ENCODE data around the gene LRP11.
"Not testable (repeated sequence)": the region's sequence is repeated elsewhere in the genome, so short reads cannot be mapped to it uniquely, and the experiment has no call there.

LRP11 gene
- total RNA-seq: 0.24 to 1.3 (median 0.90) reads per million in 4 experiments

DNA sequence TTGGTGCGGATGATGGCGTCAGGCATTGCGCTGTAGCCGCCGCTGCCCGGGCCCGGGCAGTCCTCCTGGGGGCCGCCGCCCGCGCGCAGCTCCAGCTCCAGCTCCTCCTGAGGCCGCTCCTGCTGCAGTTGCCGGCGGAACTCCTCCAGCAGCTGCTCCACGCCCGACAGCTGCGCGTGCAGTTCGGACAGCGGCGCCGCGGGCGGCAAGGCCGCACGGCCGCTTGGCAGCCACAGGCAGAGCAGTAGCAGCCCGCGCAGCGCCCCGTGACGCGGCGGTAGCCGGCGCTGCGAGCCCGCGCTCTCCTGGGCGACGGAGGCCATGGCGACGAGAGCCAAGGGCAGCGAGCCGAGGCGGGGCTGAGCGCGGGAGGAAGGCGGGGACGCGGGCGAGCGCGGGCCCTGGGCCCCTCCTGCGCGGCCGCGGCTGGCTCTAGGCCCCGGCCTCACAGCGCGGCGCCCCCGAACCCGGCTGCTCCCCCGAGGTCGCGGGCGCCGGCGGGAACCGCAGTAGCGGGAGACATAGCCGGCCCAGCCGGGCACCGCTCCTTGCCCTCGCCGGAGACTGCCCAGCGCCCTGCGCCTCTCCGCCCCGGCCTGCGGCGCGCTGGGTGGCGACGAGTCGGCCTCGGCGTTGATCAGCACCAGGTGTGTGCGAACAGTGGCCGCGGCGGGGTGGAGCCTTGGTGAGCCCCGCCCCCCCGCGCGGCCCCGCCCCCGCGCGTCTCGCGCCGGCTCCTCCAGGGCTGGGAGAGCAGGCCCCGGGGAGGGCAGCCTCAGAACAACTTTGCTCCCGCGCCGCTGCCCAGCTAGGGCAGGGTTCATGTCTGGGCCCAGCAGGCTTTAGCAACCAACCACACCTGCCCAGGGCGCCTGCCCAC, at the start of gene LRP11:
TSS of gene LRP11 (minus strand) at position 662 of the 880 bp plus-strand sequence. CDS start at position 323, 339 bp downstream.
- peak; percentile 64 for DNase-seq

DNA sequence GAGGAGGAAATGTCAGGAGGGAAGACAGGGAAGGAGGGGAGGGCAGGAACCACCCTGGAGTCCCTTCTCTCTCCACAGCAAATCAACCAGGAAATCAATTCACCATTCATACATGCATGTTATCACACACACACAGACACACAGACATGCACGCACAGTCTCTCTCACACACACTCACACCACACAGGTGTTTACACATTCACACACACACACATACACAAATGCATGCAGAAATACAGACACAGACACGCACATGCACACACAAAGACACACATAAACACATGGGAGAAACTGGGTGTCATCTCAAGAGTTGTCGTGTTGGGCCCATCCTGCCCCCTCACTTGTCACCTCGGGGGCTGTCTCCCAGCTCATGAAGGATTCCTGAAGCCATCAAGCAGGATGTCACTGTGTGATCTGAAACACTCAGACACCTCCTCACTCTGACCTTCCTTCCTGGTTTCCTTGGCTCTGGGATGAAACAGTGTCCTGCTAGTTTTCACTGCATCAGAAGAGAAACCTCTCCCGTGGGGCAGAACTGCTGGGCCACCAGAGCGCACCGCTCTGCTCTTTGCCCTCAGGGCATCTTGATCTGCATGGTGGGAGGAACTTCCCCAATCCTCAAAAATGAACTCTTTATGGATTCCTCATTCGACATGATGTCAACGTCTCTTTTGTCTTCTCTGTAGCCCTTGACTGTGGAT, 49.5 kb upstream of the LRP11 start:
- DNase-seq: no peak

DNA sequence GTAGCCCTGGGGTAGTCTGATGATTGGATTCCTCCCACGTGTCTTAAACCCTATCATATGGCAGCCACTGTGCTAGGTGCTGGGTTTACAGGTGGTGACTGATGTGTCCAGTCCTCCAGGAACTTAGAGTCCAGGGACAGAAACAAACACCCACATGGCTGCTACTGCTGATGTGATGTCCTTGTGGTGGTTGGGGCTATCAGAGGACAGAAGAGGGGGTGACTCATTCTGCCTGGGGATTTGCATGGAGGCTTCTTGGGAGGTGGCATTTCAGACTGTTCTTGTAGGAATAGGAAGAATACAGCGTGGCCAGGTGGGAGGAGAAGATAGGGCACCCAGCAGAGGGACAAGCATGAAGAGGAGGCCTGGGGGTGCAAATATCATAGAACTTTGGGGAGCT, 48.9 kb upstream of the LRP11 start:
- DNase-seq: no peak

DNA sequence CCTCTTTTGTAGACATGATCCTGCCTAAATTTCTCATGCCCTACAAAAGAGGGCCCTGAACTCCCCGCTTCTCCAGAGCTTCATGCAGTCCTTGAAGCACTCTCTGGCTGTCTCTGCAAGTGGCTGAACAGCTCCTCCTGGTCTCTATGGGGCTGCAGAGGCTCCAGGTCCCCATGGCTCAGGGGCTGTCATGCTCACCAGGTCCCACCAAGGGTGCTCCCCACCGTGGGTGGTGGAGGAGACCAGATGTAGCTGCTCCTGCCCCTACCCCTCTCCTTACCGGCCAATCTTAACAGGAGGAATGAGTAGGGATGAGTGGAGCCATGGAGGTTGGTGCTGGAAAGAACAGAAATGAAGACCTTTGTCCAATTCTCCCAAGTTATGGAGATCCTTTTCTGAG, 48.5 kb upstream of the LRP11 start:
- not testable (repeated sequence) for DNase-seq

DNA sequence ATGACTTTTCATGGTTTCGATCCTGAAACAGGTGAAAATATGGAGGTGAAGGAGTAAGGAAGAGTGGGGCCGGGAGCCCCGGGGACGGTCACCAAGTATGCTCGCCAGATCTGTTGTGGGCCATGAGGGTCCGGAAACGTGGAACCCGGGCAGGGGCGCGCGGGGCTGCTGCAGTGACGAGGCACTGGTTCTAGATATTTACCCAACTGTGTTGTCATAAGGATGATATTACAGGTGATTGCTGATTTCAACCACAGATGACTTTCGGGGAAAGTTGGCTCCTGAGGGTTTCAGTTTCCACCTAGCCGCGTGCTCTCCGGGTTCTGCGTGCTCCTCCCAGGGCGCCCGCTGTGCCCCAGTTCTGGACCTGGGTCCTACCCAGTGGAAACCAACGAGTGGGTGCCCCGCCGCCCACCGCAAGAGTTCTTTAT, 46.6 kb upstream of the LRP11 start:
- DNase-seq: no peak

DNA sequence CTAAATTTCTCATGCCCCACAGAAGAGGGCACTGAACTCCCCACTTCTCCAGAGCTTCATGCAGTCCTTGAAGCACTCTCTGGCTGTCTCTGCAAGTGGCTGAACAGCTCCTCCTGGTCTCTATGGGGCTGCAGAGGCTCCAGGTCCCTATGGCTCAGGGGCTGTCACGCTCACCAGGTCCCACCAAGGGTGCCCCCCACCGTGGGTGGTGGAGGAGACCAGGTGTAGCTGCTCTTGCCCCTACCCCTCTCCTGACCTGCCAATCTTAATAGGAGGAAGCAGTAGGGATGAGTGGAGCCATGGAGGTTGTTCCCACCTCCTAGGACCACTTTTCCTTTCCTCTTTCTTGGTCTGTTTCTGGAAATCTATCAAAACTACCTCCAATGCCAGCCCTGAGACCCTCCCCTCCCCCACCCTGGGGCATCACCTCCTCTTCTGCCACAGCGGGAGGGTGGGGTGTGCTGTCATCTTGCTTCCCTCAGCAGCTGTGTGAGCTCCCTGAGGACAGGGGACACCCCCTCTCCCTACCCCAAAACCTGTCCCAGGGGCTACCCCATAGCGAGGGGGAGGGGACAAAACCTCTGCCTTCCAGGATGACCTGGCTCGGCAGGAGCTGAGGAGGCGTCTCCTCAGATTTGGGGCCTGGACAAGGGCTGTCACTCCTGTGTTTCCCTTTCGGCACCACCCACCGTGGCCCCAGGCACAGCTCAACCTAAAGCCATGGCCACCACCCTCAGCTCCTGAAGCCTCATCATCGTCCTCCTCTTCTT, 45.7 kb upstream of the LRP11 start:
- no peak for DNase-seq

DNA sequence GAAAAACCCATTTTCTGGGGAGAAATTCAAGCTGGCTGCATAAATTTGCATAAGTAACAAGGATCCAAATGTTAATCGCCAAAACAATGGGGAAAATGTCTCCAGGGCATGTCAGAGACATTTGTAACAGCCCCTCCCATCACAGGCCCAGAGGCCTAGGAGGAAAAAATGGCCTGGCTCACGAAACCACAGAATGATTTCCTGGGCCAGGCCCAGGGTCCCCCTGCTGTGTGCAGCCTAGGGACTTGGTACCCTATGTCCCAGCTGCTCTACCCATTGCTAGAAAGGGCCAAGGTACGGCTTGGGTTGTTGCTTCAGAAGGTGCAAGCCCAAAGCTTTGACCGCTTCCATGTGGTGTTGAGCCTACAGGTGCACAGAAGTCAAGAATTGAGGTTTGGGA, 44.3 kb upstream of the LRP11 start:
- not testable (repeated sequence) for DNase-seq

- no peak for DNase-seq
These were observed 43.2 kb upstream of the LRP11 start for GRCh38 chr6:149907317-149907716.

GRCh38 chr6:149906405-149906804, 42.2 kb upstream of the LRP11 start:
- DNase-seq: no peak

- DNase-seq: no peak
These were observed 41.8 kb upstream of the LRP11 start for GRCh38 chr6:149905911-149906371.

GRCh38 chr6:149905371-149905910, 41.3 kb upstream of the LRP11 start:
- DNase-seq: no peak

DNA sequence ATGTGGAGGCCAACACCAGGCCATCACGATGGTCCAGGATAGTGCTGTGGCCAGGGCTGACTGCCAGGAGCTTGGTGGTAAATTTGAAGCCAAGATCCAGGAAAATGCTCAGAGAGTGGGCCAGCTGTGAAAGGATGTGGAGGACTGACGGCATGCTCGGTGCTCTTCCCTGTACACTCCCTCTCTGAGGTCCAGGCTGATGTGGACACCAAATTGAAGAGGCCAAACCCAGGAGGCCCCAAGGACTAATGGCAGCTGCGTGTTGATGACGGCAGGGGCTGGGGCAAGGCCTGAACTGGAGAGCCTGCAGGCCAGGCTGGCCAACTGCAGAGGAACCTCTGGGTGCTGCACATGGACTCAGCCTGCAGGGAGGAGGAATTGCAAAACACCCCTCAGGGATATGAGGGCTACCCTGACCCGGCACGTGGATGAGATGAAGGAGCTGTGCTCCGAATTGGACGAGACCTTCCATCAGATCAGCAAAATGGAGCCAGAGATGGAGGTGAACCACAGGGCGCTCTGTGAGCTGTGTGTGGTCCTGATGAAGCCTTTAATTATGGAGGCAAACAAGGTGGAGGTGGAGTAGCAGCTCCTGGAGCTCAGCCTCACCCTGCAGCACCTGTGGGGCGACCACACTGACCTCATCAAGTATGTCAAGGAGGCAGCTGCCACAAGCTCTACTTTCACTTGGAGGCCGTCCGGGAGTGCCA, 40.7 kb upstream of the LRP11 start:
- no peak for DNase-seq

- no peak for DNase-seq
These were observed 39.9 kb upstream of the LRP11 start for GRCh38 chr6:149903938-149904611.

DNA sequence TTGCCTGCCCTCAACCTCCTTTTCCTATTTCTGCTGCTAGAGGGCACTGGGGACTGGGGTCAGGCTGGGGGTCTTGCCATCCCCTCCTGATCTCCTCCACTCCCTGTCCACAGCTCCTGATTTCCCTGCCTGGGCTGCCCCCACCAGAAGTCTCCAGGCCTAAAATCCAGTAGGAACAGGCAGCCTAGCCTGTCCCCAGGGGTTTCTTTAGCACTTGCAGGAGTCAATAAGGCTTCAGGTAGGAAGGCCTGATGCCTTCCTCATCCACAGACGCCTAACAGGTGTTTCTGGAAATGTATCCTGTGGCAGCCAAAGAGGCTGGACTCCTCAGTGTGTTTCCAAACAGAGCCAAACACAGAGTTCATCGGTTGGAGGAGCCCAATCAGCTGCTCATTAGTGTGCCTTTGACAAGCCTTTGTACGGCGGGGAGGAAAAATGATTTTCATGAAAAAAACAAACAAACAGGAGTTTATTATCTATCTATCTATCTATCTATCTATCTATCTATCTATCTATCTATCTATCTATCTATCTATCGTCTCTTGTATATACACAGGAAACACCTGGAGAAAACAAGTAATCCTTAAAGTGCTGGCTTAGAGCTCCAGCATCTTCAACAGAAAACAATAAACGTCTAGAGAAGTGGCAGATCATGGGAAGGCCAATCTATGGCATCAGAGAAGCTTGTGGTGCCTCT, 37.4 kb upstream of the LRP11 start:
- no peak for DNase-seq

- DNase-seq: no peak
These were observed 36.7 kb upstream of the LRP11 start for GRCh38 chr6:149900620-149901443.

DNA sequence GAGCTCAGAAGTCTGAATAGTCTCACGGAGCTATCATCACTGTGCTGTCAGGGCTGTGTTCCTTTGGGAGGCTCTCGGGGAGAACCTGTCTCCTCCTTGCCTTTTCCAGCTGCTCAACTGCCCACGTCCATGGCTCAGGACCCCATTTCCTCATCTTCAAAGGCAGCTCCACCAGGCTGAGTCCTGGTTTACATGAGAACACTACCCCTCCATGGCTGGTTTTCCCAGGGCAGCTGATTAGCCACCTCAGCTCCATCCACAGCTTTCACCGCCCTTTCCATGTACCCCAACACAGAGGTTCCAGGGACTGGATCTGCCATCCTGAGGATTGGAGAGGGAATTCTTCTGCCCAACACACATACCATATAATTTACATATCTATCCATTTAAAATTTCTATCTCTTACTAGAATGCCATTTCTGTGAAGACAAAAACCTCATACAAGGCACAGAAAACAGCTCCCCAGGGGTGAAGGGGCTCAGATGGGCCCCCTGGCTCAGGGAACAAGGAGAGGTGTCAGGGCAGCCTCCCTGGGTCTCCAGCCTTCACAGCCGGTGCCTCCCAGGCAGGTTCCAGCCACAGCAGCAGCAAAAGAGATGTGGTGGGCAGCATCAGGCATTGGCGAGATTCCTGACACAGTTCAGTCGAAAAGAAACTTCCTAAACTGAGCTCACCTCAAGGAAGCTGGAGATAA, 35.9 kb upstream of the LRP11 start:
- no peak for DNase-seq

GRCh38 chr6:149899486-149899885, 35.3 kb upstream of the LRP11 start:
- DNase-seq: no peak

DNA sequence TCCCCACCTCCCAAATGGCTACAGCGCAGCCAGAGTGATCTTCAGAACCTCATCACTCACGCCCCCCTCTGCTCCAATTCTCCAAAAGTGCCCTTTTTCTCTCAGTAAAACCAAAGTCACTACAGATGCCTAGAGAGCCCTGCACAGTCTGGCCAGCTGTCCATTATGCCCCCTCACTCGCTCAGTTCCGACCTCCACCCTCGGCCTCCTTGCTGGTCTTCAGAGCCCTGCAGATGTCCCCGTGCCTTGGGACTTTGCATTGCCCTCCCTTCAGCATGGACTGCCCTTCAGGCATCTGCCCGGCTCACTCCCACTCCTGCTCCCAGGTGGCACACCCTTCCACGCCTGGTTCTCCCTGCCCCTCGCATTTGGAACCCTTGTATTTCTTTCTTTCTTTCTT, 34.8 kb upstream of the LRP11 start:
- DNase-seq: no peak

Measured in effector CD8-positive, alpha-beta T cell (primary cell).